ENCODE data around the gene PRKAR2B. TPM values are rescaled to one million over a fixed set of nuclear protein-coding genes. Genes with fewer than 3 reads are reported as not detected.

The PRKAR2B gene
- total and polyA plus RNA-seq, 10 donors: 8.3 to 74.4 (median 38.9) TPM

DNA sequence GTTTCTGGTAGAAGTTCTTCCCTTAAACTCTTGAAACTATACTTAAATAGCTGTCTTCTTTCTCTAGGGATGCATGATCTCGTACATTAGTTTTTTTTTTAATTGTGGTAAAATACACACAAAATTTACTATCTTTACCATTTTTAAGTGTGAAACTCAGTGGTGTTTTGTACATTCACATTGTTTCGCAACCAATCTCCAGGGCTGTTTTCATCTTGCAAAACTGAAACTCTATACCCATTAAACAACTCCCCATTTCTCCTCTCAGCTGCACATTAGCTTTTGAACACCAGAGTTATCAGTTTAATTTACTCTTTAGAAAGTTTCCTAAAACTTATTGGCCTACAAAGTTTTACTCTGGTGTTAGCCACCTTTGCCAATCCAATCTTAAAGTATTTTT, 45.5 kb upstream of the PRKAR2B start:
- Histone ChIP-seq H3K4me3 (no peak overlapping the region), H3K4me1 (no peaks in the 10 kb centered on the region), H3K9me3 (no peaks in the 10 kb centered on the region), H3K27ac (no peak overlapping the region), H3K27me3 (replicated peaks in 1 of 7) (no peaks in the 10 kb centered on the region), H3K36me3 (no peaks in the 10 kb centered on the region)
- no peak for TF ChIP-seq POLR2A (IDR thresholded peaks at IDR 0.05)
- intact Hi-C loops (cut with DNase I; ENCODE audit: low total_unique reads): no loop called here
- DNase-seq: no peak
- 75 to 87% (median 81%) methylated on average over 2 of the region's 2 CpGs for WGBS, 5 donors

GRCh38 chr7:107001490-107001889, 43.0 kb upstream of the PRKAR2B start:
- intact Hi-C loops (cut with DNase I; ENCODE audit: low total_unique reads): no loop called here
- H3K9me3 ChIP-seq: no peaks in the 10 kb centered on the region

GRCh38 chr7:107002126-107002525, 42.4 kb upstream of the PRKAR2B start:
- Histone ChIP-seq H3K4me1 (no peaks in the 10 kb centered on the region), H3K36me3 (no peaks in the 10 kb centered on the region), H3K9me3 (no peaks in the 10 kb centered on the region), H3K4me3 (no peak overlapping the region), H3K27ac (no peak overlapping the region), H3K27me3 (replicated peaks in 1 of 7) (no peaks in the 10 kb centered on the region)
- DNase-seq: no peak
- 78 to 94% (median 91%) methylated on average over 4 of the region's 4 CpGs for WGBS, 5 donors
- TF ChIP-seq POLR2AphosphoS5 (IDR thresholded peaks at IDR 0.05) (no peak), CTCF (IDR thresholded peaks at IDR 0.05 in 8 of 11, conservative IDR thresholded peaks at IDR 0.05 in 3 of 11) (no peak), POLR2A (IDR thresholded peaks at IDR 0.05) (no peak)
- intact Hi-C loops (cut with DNase I; ENCODE audit: low total_unique reads): no loop called here

More at GRCh38 chr7:107001490-107001889, 43.0 kb upstream of the PRKAR2B start:
- Histone ChIP-seq H3K27me3 (replicated peaks in 1 of 7) (no peaks in the 10 kb centered on the region), H3K36me3 (no peaks in the 10 kb centered on the region), H3K4me1 (no peaks in the 10 kb centered on the region), H3K4me3 (no peak overlapping the region), H3K27ac (no peak overlapping the region)
- DNase-seq: no peak
- TF ChIP-seq CTCF (IDR thresholded peaks at IDR 0.05 in 8 of 11, conservative IDR thresholded peaks at IDR 0.05 in 3 of 11) (no peak), POLR2AphosphoS5 (IDR thresholded peaks at IDR 0.05) (no peak)
- 82 to 100% (median 95%) methylated on average over 2 of the region's 2 CpGs for WGBS, 5 donors

GRCh38 chr7:107002529-107002998, 41.9 kb upstream of the PRKAR2B start:
- intact Hi-C loops (cut with DNase I; ENCODE audit: low total_unique reads): no loop called here
- WGBS, 5 donors: 80 to 91% (median 82%) methylated on average over 3 of the region's 3 CpGs
- Histone ChIP-seq H3K36me3 (no peaks in the 10 kb centered on the region), H3K27ac (no peak overlapping the region), H3K9me3 (no peaks in the 10 kb centered on the region), H3K4me1 (no peaks in the 10 kb centered on the region), H3K27me3 (replicated peaks in 1 of 7) (no peaks in the 10 kb centered on the region), H3K4me3 (no peak overlapping the region)
- DNase-seq: no peak
- TF ChIP-seq POLR2A (IDR thresholded peaks at IDR 0.05) (no peak), CTCF (IDR thresholded peaks at IDR 0.05 in 8 of 11, conservative IDR thresholded peaks at IDR 0.05 in 3 of 11) (no peak), POLR2AphosphoS5 (IDR thresholded peaks at IDR 0.05) (no peak)

All from spleen (tissue), 11 donors.